SH-SY5Y (cell line): ENCODE data around the gene CACNG4.

Experiments used
- GATA2 ChIP-seq: IDR thresholded peaks from 2 replicates; pipeline ENCODE4 v1.6.1; 2011; ENCODE audit warnings: mild to moderate bottlenecking, low read depth, low read length
- GATA3 ChIP-seq: IDR thresholded peaks from 2 replicates; pipeline ENCODE4 v1.6.1; 2011; ENCODE audit warnings: low read depth, mild to moderate bottlenecking, low read length, moderate library complexity

DNA sequence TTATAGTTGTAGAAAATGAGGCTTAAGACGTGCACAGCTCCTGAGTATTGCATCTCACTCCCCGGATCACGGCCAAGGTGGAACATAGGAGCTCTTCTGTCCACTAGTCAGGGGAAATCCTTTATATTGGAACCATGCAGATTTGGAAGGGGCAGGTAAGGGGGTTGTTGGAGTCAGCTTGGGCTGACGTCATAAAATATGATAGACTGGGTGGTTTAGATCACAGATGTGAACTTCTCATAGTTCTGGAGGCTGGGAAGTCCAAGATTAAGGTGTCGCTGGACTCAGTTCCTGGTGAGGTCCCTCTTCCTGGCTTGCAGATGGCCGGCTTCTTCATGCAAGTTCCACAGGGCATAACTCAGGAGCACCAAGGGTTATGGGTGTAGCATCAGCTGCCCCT lies 5.6 kb downstream of the CACNG4 start:
- TF ChIP-seq GATA3 (no peak), GATA2 (no peak)
